Ishikawa (cell line): ENCODE results near the gene SH3TC1.

Experiments used
- CEBPB ChIP-seq: IDR thresholded peaks from 2 replicates; pipeline ENCODE4 v1.6.1; 2012
- CREB1 ChIP-seq: IDR thresholded peaks from 2 replicates; pipeline ENCODE4 v1.6.1; 2012; ENCODE audit warnings: low read depth
- EGR1 ChIP-seq: IDR thresholded peaks from 2 replicates; pipeline ENCODE4 v1.6.1; 2012
- EP300 ChIP-seq: IDR thresholded peaks from 2 replicates; pipeline ENCODE4 v1.6.1; 2012; ENCODE audit warnings: borderline replicate concordance
- FOXM1 ChIP-seq: IDR thresholded peaks from 2 replicates; pipeline ENCODE4 v1.6.1; 2012; ENCODE audit warnings: low read depth, borderline replicate concordance
- MAX ChIP-seq: IDR thresholded peaks from 2 replicates; pipeline ENCODE4 v1.6.1; 2012
- NFIC ChIP-seq: IDR thresholded peaks from 2 replicates; pipeline ENCODE4 v1.6.1; 2012
- RAD21 ChIP-seq: IDR thresholded peaks from 2 replicates; pipeline ENCODE4 v1.6.1; 2012; ENCODE audit warnings: low read depth
- REST ChIP-seq: IDR thresholded peaks from 2 replicates; pipeline ENCODE4 v1.6.1; 2012; ENCODE audit warnings: low read depth, mild to moderate bottlenecking
- TAF1 ChIP-seq: IDR thresholded peaks from 2 replicates; pipeline ENCODE4 v1.6.1; 2012; ENCODE audit warnings: low read depth, mild to moderate bottlenecking
- TCF12 ChIP-seq: IDR thresholded peaks from 2 replicates; pipeline ENCODE4 v1.6.1; 2012; ENCODE audit warnings: low read depth
- TEAD4 ChIP-seq: IDR thresholded peaks from 2 replicates; pipeline ENCODE4 v1.6.1; 2012
- YY1 ChIP-seq: IDR thresholded peaks from 2 replicates; pipeline ENCODE4 v1.6.1; 2012; ENCODE audit warnings: low read depth
- ZBTB7A ChIP-seq: IDR thresholded peaks from 2 replicates; pipeline ENCODE4 v1.6.1; 2012; ENCODE audit warnings: low read depth
- TF ChIP-seq, protein P1 (sequence below): IDR thresholded peaks from 2 replicates; pipeline ENCODE4 v1.6.1; 2012

Gene SH3TC1

GRCh38 chr4:8177956-8178355, 21.1 kb upstream of the SH3TC1 start:
- TF ChIP-seq EP300 (no peak), ZBTB7A (no peak), EGR1 (no peak), FOXM1 (no peak), YY1 (no peak), REST (no peak), CREB1 (no peak), NFIC (no peak), CEBPB (no peak), RAD21 (no peak), TAF1 (no peak), TCF12 (no peak), TEAD4 (no peak), MAX (no peak)
- TF ChIP-seq, protein P1, sequence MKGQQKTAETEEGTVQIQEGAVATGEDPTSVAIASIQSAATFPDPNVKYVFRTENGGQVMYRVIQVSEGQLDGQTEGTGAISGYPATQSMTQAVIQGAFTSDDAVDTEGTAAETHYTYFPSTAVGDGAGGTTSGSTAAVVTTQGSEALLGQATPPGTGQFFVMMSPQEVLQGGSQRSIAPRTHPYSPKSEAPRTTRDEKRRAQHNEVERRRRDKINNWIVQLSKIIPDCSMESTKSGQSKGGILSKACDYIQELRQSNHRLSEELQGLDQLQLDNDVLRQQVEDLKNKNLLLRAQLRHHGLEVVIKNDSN, result no peak

DNA sequence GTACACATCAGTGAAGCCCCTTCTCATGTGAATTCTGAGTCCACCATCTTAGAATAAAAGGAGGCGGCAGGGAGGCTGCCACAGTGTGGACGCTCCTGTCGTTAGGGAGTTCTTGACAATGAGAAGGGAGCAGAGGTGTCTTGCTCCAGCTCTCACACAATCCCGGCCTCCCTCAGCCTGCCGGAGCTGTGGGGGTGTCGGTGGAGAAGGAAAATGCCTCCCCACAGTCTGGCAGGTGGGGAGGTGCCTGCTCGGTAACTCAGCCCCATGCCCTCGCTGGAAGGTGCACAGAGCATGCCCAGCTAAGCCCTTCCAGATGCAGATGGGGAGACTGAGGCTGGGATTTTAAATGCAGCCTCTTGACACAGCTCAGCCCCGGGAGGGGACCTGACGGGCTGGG, 20.0 kb upstream of the SH3TC1 start:
- TF ChIP-seq CREB1, result no peak

- TF ChIP-seq TCF12, result 0 out of 2 replicates have a peak, but pooled peaks have one; percentile 10
- TF ChIP-seq, protein P1, result no peak
These were observed 19.3 kb upstream of the SH3TC1 start for GRCh38 chr4:8179771-8180170.

- TF ChIP-seq CEBPB (no peak), MAX (no peak), REST (no peak), ZBTB7A (no peak), NFIC (no peak), CREB1 (no peak), TCF12 (no peak), FOXM1 (no peak), TEAD4 (no peak), YY1 (no peak), EGR1 (no peak), TAF1 (no peak), EP300 (no peak), RAD21 (no peak)
- TF ChIP-seq, protein P1, result no peak
These were observed 18.6 kb upstream of the SH3TC1 start for GRCh38 chr4:8180310-8181093.

GRCh38 chr4:8181119-8181518, 18.0 kb upstream of the SH3TC1 start:
- TF ChIP-seq, protein P1, result no peak
- TF ChIP-seq MAX (no peak), TCF12 (no peak), EGR1 (no peak)
